MM.1S (cell line): ENCODE data around the gene CENPU.

ENCODE experiments used
- DNase-seq: peaks from one replicate; pipeline ENCODE4 v3.0.0-alpha.2; 2015
- H2AFZ ChIP-seq: fragments of 300-600 bp; sonication (generic); 2 replicates; pipeline ENCODE4 v1.6.0; 2016; ENCODE audit warnings: antibody characterized with exemption, low read length
- H3F3A ChIP-seq: fragments of 300-600 bp; sonication (generic); 2 replicates; pipeline ENCODE4 v1.6.1; 2016; ENCODE audit warnings: mild to moderate bottlenecking, antibody characterized with exemption, low read length, moderate library complexity, mixed read lengths; ENCODE audit not compliant: insufficient read depth
- H3K27ac ChIP-seq: fragments of 300-600 bp; sonication (generic); 2 replicates; pipeline ENCODE4 v1.5.1; 2016; ENCODE audit warnings: mild to moderate bottlenecking, low read length
- H3K27me3 ChIP-seq: fragments of 300-600 bp; sonication (generic); replicated peaks from 2 replicates; pipeline ENCODE4 v1.6.0; 2016; ENCODE audit warnings: low read length; ENCODE audit not compliant: insufficient read depth
- H3K36me3 ChIP-seq: fragments of 300-600 bp; sonication (generic); replicated peaks from 2 replicates; pipeline ENCODE4 v1.6.1; 2016; ENCODE audit warnings: mild to moderate bottlenecking, low read length, mixed read lengths; ENCODE audit not compliant: insufficient read depth
- H3K4me1 ChIP-seq: fragments of 300-600 bp; sonication (generic); 2 replicates; pipeline ENCODE4 v1.6.1; 2016; ENCODE audit warnings: low read length, mixed read lengths
- H3K4me2 ChIP-seq: fragments of 300-600 bp; sonication (generic); 2 replicates; pipeline ENCODE4 v1.6.0; 2016; ENCODE audit warnings: low read depth, low read length
- H3K4me3 ChIP-seq: fragments of 300-600 bp; sonication (generic); 2 replicates; pipeline ENCODE4 v1.5.1; 2016; ENCODE audit warnings: low read length, mixed read lengths
- H3K79me2 ChIP-seq: fragments of 300-600 bp; sonication (generic); 2 replicates; pipeline ENCODE4 v1.6.1; 2016; ENCODE audit warnings: mixed run types, low read length, mixed read lengths
- H3K9ac ChIP-seq: fragments of 300-600 bp; sonication (generic); 2 replicates; pipeline ENCODE4 v1.6.1; 2016; ENCODE audit warnings: low read length, mixed read lengths
- H3K9me2 ChIP-seq: fragments of 300-600 bp; sonication (generic); replicated peaks from 2 replicates; pipeline ENCODE4 v1.6.1; 2016; ENCODE audit warnings: mild to moderate bottlenecking, low read length, mixed read lengths; ENCODE audit not compliant: insufficient read depth
- H3K9me3 ChIP-seq: fragments of 300-600 bp; sonication (generic); replicated peaks from 2 replicates; pipeline ENCODE4 v1.6.1; 2016; ENCODE audit warnings: mild to moderate bottlenecking, low read length, mixed read lengths; ENCODE audit not compliant: insufficient read depth
- H4K20me1 ChIP-seq: fragments of 300-600 bp; sonication (generic); 2 replicates; pipeline ENCODE4 v1.6.1; 2016; ENCODE audit warnings: mild to moderate bottlenecking, low read length, moderate library complexity, mixed read lengths; ENCODE audit not compliant: insufficient read depth
- EZH2 ChIP-seq: fragments of 300-600 bp; sonication (generic); optimal IDR thresholded peaks from 2 replicates; pipeline ENCODE3; 2017; ENCODE audit warnings: low read depth, mild to moderate bottlenecking, antibody characterized with exemption, low read length, mixed read lengths
- EZH2phosphoT487 ChIP-seq: fragments of 300-600 bp; sonication (generic); IDR thresholded peaks from 2 replicates; pipeline ENCODE4 v1.6.1; 2018; ENCODE audit warnings: antibody characterized with exemption, low read length
- TF ChIP-seq, protein P1 (sequence below): fragments of 300-600 bp; sonication (generic); IDR thresholded peaks from 2 replicates; pipeline ENCODE4 v1.5.1; 2016; ENCODE audit warnings: antibody characterized with exemption, low read length, mixed read lengths

CENPU gene

DNA sequence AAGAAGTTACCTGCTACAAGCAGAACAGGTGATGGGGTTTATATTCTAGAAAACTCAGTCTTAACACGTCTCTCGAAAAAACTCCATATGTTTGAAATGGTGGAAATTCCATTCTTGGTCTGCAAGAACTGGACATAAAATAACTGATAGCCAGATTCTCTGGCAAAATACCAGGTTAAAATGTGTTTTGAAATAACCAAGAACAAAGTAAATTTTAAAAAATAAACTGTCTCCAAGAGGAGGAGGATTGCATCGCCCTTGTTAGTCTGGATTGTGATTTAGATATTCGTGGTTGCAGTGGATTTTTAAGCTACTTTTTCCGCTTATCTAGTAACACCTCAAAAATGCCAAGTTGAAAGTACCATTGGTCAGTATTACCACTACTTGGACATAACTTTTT lies 40.8 kb downstream of the CENPU start:
- no peak overlapping the region for H3K9ac ChIP-seq
- no peak overlapping the region for H3K27ac ChIP-seq
- peaks cover 18% of the 10 kb centered on the region; the same call in 1 of the 2 replicates for H3K36me3 ChIP-seq
- no peak overlapping the region for H2AFZ ChIP-seq
- no peak overlapping the region for H3K4me3 ChIP-seq
- H3K9me2 ChIP-seq, result no peaks in the 10 kb centered on the region
- H3K9me3 ChIP-seq, result no peaks in the 10 kb centered on the region
- no peak for TF ChIP-seq EZH2phosphoT487
- TF ChIP-seq, protein P1, sequence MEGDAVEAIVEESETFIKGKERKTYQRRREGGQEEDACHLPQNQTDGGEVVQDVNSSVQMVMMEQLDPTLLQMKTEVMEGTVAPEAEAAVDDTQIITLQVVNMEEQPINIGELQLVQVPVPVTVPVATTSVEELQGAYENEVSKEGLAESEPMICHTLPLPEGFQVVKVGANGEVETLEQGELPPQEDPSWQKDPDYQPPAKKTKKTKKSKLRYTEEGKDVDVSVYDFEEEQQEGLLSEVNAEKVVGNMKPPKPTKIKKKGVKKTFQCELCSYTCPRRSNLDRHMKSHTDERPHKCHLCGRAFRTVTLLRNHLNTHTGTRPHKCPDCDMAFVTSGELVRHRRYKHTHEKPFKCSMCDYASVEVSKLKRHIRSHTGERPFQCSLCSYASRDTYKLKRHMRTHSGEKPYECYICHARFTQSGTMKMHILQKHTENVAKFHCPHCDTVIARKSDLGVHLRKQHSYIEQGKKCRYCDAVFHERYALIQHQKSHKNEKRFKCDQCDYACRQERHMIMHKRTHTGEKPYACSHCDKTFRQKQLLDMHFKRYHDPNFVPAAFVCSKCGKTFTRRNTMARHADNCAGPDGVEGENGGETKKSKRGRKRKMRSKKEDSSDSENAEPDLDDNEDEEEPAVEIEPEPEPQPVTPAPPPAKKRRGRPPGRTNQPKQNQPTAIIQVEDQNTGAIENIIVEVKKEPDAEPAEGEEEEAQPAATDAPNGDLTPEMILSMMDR, result no peak
- no peak for TF ChIP-seq EZH2
- H4K20me1 ChIP-seq, result no peaks in the 10 kb centered on the region
- no peak overlapping the region for H3K4me2 ChIP-seq
- peaks cover 18% of the 10 kb centered on the region for H3K4me1 ChIP-seq
- no peak for DNase-seq
- H3K79me2 ChIP-seq, result no peaks in the 10 kb centered on the region; the same call in 1 of the 2 replicates
- H3F3A ChIP-seq, result peaks cover 21% of the 10 kb centered on the region
- H3K27me3 ChIP-seq, result no peaks in the 10 kb centered on the region

DNA sequence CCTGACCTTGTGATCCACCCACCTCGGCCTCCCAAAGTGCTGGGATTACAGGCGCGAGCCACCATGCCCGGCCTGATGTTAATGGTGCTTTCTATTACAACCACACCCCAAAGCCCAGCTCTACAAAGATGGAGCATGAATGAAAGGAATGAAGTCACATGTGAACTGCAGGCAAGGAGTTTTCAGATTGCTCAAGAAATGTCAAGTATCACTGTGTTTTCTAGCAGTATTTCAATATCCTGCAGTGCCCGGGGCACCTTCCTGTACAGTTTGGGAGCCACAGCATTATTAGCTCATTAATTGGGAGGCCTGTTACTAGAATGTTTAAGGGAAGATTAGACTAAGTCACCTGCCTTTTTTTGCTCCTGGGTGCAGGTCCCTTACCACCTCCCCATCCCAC lies 44.2 kb downstream of the CENPU start:
- Histone ChIP-seq H3K9ac (no peak overlapping the region), H3K4me1 (peaks cover 4% of the 10 kb centered on the region; the same call in 1 of the 2 replicates), H3K27me3 (no peaks in the 10 kb centered on the region), H3F3A (0 out of 2 replicates have a peak, but pooled peaks cover 2% of the 10 kb centered on the region), H3K9me2 (no peaks in the 10 kb centered on the region), H3K27ac (no peak overlapping the region), H3K9me3 (no peaks in the 10 kb centered on the region), H3K4me3 (no peak overlapping the region), H3K79me2 (no peaks in the 10 kb centered on the region), H4K20me1 (no peaks in the 10 kb centered on the region), H3K36me3 (peaks cover 6% of the 10 kb centered on the region; the same call in 1 of the 2 replicates), H3K4me2 (no peak overlapping the region), H2AFZ (no peak overlapping the region)
- TF ChIP-seq, protein P1, result no peak
- TF ChIP-seq EZH2phosphoT487 (no peak), EZH2 (no peak)
- DNase-seq, result no peak

DNA sequence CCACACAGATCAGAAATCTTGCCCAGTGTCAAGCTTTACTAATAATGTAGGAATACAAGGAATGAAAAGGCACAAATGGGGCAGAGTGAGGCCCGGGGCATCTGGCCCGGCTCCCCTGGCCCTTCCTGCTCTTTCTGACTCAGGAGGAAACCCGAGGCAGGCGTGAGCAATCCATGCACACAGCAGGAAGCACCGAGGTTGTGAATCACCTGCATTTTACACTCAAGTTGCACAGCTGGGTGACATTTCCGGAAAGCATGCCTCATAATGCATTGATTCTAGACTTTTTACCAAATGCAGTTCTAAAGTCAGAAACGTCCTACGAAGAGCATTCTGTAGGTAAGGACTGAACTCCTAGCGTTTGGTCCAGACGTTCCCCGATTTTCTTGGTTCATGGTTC lies 45.4 kb downstream of the CENPU start:
- 0 out of 2 replicates have a peak, but pooled peaks cover 2% of the 10 kb centered on the region for H3F3A ChIP-seq
- H3K4me2 ChIP-seq, result no peak overlapping the region
- no peaks in the 10 kb centered on the region for H3K9me3 ChIP-seq
- no peaks in the 10 kb centered on the region for H3K9me2 ChIP-seq
- peaks cover 7% of the 10 kb centered on the region; the same call in 1 of the 2 replicates for H3K4me1 ChIP-seq
- no peak for DNase-seq
- no peak overlapping the region for H3K4me3 ChIP-seq
- H3K79me2 ChIP-seq, result no peaks in the 10 kb centered on the region
- TF ChIP-seq, protein P1, result no peak
- TF ChIP-seq EZH2, result no peak
- no peak for TF ChIP-seq EZH2phosphoT487
- no peaks in the 10 kb centered on the region for H3K36me3 ChIP-seq
- H3K27ac ChIP-seq, result no peak overlapping the region
- no peak overlapping the region for H2AFZ ChIP-seq
- no peaks in the 10 kb centered on the region for H3K27me3 ChIP-seq
- H3K9ac ChIP-seq, result no peak overlapping the region
- H4K20me1 ChIP-seq, result no peaks in the 10 kb centered on the region
